GM18520 (cell line): ENCODE measurements around the gene ZNF488.

ENCODE experiments used
- ATAC-seq: cut with Tn5 transposase; IDR thresholded peaks from one replicate; pipeline ENCODE4 v1.9.1; 2021; ENCODE audit not compliant: unreplicated experiment

ZNF488 gene

GRCh38 chr10:47383261-47384147, 589 bp downstream of the ZNF488 start:
- no peak for ATAC-seq

GRCh38 chr10:47381427-47382379, 2.4 kb downstream of the ZNF488 start:
- no peak for ATAC-seq

- no peak for ATAC-seq
Measured at GRCh38 chr10:47381103-47381395, 3.0 kb downstream of the ZNF488 start.

- no peak for ATAC-seq
Measured at GRCh38 chr10:47380341-47381102, 3.6 kb downstream of the ZNF488 start.

DNA sequence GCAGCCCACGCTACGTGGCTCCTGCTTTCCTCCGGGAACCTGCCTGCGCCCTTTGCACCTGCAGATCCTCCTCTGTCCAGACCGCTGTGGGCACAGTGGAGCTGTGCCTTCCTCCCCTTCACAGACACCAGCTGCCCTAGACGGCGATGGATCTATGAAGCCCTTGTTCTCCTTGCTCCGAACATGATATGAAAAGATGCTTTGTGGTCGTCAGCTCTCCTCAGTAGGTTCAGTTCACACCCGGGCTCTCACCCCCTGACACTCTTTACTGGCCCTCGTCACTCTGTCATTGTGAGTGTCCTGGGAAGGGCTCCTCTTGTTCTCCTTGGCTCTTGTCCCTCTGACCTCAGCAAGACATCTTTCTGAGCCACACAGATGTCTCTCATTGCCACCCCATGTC, 4.2 kb downstream of the ZNF488 start:
- ATAC-seq = no peak

- no peak for ATAC-seq
Measured at GRCh38 chr10:47379445-47379785, 4.7 kb downstream of the ZNF488 start.

- ATAC-seq = no peak
Measured at GRCh38 chr10:47378606-47379444, 5.3 kb downstream of the ZNF488 start.

- ATAC-seq = no peak
Measured at GRCh38 chr10:47378183-47378510, 5.9 kb downstream of the ZNF488 start.

- ATAC-seq = no peak
Measured at GRCh38 chr10:47376522-47377220, 7.4 kb downstream of the ZNF488 start.

DNA sequence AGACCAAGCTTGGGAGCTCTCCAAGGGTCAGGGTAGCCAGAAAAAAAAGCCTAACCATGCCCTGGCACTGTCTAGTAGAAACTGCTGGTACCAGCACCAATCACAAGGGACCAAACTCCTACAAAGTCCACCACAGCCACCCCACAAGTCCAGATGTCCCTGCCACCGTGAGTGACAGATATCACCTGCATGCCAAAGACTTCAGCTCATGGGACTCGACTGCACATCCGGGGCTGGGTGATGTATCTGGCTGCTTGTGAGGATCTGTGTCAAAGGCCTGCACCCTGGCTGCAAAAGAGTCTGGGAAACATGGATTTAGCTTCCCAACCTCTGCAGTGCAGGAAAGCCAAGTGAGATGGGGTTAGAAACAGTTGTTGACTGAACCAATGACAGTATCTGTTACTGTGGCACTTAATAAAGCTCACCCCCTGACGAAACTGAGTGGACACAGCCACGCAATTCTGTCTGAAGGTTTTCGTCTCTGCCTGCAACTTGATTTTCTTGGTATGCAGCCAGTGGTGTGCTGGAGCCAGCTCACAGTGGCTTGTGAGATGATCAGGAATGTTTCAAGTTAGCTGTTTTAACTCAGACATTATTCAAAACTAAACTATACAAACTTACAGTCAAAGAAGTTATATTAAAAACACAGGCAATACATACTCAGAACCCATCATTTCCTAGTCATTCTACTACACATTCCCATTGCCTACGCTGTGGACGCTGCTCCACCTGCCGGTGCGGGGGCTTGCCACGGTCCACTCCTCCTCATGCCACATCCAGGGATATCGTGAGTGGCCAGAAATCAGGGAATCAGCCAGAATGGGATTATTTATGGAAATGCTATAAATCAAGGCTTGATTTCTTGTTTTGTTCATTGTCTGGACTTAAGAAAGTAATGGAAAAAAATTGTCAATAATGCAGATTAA, 9.2 kb downstream of the ZNF488 start:
- ATAC-seq = no peak

DNA sequence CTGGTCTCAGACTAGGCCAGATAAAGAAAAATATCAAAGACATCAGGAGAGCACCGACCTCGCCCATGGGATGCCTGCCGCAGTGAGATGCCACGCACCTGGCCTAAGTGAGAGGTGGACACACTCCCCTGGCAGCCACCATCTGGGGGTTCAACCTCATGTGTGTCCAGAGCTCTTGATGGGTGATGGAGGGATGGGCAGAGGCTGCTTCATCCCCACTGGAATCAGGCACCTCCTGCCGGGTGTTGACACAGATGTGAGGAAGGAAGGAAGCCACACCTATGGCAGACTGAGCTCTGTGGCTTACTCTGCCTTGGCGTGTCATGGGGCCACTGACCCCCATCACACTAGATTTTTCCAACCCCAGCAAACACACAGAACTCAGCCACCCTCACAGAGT, 11.4 kb downstream of the ZNF488 start:
- ATAC-seq = no peak

- no peak for ATAC-seq
Measured at GRCh38 chr10:47371629-47372485, 12.2 kb downstream of the ZNF488 start.

DNA sequence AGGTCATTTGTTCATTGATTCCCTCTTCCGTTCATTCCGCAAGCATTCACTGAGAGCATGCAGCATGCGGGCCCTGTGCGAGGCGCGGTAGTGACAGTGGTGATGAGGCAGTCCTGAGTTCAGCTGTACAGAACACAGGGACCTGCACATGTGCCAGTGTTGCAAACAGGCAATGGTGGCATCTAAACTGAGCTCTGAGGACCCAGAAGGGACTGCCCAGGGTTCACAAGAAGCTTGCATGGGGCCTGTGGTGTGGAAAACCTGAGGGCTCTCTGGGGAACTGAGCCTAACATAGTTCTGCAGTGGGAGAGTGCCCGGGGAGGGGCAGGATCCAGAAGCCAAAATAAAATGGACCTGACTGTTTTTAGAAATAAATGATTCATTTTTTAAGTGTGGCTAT, 13.2 kb downstream of the ZNF488 start:
- no peak for ATAC-seq

DNA sequence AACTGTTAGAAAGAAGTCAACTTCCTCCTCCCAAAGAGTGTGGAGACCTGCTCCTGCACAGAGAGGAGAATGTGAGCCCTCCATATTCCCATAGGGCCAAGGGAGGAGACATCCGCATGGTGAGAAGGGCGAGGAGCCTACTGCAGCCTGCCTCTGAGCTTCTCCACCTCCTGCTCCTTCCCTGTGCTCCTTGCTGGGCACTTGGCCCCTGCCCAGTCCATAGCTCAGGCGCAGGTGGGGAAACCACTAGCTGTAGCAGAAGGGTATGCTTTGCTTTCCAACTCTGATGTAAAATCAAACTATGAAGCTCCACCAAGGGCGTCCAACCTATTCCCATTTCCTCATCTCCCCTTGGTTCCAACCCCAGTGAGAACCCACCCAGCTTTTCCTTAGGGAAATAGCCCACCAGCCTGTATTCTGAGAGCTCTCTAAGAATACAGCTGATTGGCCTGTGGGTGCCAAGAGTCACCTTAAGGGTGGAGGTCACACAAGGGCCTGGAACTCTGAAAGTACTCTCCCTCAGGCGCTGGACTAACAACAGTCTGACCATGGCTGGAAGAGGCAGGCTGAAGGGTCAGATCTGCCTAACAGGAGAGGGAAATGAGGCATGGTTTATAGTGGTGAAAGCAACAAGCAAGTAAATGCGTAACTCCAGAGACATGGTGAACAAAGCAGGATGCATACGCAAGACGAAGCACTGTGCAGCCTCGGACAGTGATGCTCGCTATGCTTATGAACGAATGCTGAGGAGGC, 13.9 kb downstream of the ZNF488 start:
- ATAC-seq = no peak

- no peak for ATAC-seq
Measured at GRCh38 chr10:47369251-47369894, 14.7 kb downstream of the ZNF488 start.

- no peak for ATAC-seq
Measured at GRCh38 chr10:47368431-47369180, 15.5 kb downstream of the ZNF488 start.
